Measurements from ENCODE around the gene RTN4R.

DNA sequence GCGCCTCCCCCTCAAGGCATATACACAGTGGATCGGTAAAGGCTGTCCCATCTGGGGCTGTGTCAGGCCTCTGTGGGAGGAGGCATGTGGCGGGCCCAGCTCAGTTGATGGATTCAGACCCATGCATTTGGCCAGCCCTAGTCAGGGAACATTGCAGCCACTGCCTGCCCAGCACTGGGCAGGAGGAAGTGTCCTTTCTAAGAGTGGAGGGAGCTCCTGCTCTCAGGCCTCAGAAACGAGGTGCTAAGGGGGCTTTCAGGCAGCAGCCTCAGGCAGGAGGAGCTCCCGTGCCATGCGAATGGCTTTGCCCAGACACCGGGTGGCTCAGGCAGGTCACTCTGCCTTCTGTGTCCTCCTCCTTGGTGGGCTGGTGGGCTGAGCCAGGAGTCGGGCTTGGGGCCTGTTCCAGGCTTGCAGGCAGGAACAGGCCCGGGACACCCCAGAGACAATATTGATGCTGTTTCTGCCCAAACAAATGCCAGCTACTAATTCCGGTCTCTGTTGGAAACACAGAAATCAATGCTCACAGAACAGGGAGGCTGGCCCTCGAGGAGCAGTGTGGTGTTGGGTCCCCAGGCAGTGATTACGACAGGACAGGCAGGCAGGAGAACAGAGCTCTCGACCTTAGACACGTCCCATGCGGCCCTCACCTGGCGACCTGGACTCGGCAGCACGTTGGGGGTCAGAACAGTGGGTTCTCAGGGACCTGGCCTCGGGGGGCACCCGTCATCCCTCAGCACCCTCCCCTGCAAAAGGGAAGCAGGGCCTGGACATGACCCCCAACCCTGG, 75.0 kb downstream of the RTN4R start:
- TF ChIP-seq SIN3A (IDR thresholded peaks at IDR 0.05; ENCODE audit: borderline replicate concordance, insufficient read depth, low read length) = no peak
- no peak for TF ChIP-seq REST (IDR thresholded peaks at IDR 0.05; ENCODE audit: insufficient read depth in 1 of 2, low read depth in 2 of 2, low read length in 2 of 2)
- TF ChIP-seq POLR2AphosphoS5 (IDR thresholded peaks at IDR 0.05; ENCODE audit: low read depth, low read length) = no peak
- no peak for TF ChIP-seq TAF1 (IDR thresholded peaks at IDR 0.05; ENCODE audit: borderline replicate concordance, insufficient read depth, low read length)
- TF ChIP-seq FOXP2 (optimal IDR thresholded peaks at IDR 0.05; ENCODE audit: borderline replicate concordance, extremely low read depth, extremely low read length, insufficient read depth) = no peak

Measured in PFSK-1 (cell line).